Stimulated activated CD8-positive, alpha-beta memory T cell treated with anti-CD3 and anti-CD28 coated beads, Interleukin-2, amount 100 ng/mL, for 1 hour (primary cell): ENCODE measurements around the gene GSKIP.
"Not testable (repeated sequence)": the region's sequence is repeated elsewhere in the genome, so short reads cannot be mapped to it uniquely, and the experiment has no call there.

ENCODE experiments used
- DNase-seq, 2 donors: peaks; one replicate each; pipeline ENCODE4 v3.0.0-alpha.2; 2020; ENCODE audit warnings: low read depth in 2 of 2

The GSKIP gene, protein sequence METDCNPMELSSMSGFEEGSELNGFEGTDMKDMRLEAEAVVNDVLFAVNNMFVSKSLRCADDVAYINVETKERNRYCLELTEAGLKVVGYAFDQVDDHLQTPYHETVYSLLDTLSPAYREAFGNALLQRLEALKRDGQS

DNA sequence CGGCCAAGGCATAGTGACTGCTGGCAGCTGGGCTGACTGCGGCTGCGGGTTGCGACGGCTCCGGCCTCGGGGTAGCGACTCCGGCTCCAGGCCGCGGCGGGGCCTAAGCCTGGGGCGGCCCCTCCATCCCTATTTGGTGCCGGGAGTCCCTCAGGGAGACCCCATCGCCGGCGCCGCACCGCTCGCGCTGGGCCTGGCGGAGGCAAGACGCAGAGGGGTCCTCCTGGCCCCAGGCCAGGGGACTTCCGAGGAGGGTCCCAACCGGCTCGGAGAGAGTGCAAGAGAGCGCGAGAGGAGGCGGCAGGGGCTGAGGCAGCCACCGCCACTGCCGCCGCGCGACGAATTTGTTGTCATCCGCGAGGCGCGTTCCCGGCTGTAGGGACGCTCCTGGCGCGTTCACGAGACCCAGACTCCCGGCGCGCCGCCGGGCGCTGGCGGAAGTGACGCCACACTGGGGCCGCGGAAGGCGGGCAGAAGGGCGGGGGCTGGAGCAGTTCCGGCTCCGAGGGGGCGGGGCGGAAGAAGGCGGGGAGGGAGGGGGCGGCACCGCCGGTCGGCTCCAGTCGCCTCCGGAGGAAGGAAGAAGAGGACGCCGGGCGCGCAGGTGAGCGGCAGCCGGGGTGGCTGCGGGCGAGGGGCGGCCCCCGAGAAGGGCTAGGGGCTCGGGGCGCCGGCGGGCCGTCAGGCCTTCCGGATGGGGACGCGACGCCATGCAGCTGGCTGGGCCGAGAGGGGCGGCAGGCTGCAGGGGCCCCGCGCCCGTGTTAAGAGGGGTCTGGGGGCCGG lies at the start of gene GSKIP, which contains the start of gene ATG2B:
Gene GSKIP (plus strand): TSS at position 562 of the 786 bp plus-strand sequence. CDS start 18,722 bp downstream, outside the sequence.
Gene ATG2B (minus strand): TSS at position 377 of the 786 bp plus-strand sequence. CDS start 365 bp downstream, at position 12.
- peak; percentile 95 to 97 for DNase-seq

DNA sequence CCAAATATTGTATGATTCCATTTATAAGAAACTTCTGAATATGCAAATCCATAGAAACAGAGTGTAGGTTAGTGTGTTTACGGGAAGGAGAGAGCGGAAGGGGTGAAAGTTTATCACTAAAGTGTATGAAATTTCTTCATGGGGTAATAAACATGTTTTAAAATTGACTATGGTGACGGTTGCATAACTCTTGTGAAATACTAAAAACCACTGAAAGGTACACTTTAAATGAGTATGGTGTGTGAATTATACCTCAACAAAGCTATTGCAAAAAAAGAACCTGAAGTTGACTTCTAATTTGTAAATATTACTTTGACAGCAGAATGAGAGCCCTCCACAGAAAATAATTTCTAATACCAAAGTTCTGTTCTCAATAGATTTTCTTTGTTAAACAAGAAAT lies 47.2 kb upstream of the GSKIP start:
- DNase-seq = no peak

DNA sequence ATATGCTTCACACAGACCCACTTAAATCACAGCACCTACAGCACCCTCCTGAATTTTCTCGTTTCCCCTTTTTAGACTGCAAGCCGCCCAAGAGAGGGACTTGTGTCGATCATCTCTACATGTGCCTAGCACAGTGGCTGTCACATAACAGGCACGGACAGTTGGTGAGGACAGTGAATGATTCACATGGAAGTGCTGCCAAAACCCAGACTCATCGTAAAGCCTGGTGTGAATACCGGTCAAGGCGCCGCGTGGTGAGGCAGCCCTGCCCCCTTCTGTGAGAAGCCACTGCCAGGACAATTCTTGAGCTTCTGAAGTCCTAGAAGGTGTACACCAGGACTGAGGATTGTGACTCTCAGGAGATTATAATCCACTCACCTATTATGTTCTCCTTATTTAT lies 44.5 kb upstream of the GSKIP start:
- DNase-seq = no peak

DNA sequence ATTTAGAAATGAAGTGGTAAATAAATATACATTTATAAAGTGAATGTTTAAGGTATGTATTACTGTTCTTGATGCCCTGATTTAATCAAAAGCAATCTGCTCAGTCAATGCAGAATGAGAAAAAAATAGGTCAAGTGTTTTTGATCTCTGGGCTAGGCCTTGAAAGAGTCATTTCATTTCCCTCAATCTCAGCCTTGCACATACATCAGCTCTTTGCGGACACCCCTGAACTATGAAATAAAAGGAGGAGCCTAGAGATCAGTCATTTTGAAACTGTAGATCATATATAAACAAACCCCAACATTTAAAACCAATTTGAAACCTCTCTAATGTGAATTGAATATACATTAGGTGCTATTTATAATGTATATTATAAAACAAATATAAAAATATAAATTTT lies 42.7 kb upstream of the GSKIP start:
- DNase-seq = no peak

DNA sequence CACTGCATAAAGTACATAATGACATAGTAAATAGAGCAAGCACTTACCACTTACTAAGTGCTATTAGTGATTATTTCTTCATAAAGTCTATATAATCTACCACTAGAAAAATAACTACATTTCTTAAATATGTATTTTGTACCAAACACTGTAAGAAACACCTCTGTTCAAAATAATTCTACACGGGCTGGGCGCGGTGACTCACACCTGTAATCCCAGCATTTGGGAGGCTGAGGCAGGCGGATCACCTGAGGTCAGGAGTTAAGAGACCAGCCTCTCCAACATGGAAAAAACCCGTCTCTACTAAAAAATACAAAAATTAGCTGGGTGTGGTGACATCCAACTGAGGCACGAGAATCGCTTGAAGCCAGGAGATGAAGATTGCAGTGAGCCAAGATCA lies 39.1 kb upstream of the GSKIP start:
- DNase-seq = no peak

DNA sequence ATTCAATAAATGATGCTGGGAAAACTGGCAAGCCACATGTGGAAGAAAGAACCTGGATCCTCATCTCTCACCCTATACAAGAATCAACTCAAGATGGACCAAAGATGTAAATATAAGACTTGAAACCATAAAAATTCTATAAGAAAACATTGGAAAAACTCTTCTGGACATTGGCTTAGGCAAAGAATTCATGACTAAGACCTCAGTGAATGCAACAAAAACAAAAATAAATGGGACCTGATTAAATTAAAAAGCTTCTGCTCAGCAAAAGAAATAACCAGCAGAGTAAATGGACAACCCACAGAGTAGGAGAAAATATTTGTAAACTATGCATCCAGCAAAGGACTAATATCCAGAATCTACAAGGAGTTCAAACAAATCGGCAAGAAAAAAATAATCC lies 24.8 kb upstream of the GSKIP start:
- no peak for DNase-seq

DNA sequence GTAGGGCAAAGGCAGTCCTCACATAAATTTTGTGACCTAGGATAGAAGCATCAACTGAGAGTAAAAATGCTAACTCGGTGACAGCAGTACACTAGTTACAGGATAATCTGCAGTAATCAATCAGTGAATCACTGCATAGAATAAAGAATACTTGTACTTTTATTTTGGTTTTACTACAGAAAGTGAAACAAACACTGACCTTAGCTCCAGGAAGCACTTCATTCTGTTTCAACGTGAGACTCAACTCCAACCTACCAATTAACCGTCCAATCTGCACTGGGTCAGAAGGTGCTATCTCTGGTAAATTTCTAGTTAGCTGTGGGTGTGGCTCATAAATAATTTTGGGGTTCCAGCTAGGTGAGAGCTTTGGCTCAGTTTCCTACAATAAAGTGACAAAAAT lies 22.0 kb upstream of the GSKIP start:
- DNase-seq = no peak

DNA sequence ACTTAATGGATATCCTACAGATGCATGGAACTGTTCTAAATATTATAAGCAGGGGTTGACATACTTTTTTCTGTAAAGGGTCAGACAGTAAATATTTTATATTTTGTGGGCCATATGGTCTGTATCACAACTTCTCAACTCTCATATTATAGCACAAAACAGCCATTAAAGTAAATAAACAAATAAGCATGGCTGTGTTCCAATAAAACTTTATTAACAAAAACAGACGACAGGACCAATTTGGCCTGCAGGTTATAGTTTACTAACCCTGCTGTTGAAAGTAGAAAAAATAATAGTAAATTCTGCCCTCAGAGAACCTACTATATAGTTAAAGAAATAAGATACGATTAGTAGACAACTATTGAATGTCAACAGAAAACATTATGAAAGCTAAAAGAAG lies 17.7 kb upstream of the GSKIP start:
- no peak for DNase-seq

DNA sequence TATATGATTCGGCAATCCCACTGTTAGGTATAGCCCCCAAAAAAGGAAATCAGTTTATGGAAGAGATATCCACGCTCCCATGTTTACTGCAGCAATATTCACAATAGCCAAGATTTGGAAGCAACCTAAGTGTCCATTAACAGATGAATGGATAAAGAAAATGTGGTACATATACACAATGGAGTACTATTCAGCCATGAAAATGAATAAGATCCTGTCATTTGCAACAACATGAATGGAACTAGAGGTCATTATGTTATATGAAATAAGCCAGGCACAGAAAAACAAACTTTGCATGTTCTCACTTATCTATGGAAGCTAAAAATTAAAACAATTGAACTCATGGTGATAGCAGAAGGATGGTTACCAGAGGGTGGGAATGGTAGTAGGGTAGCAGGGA lies 15.4 kb upstream of the GSKIP start:
- DNase-seq = not testable (repeated sequence)

DNA sequence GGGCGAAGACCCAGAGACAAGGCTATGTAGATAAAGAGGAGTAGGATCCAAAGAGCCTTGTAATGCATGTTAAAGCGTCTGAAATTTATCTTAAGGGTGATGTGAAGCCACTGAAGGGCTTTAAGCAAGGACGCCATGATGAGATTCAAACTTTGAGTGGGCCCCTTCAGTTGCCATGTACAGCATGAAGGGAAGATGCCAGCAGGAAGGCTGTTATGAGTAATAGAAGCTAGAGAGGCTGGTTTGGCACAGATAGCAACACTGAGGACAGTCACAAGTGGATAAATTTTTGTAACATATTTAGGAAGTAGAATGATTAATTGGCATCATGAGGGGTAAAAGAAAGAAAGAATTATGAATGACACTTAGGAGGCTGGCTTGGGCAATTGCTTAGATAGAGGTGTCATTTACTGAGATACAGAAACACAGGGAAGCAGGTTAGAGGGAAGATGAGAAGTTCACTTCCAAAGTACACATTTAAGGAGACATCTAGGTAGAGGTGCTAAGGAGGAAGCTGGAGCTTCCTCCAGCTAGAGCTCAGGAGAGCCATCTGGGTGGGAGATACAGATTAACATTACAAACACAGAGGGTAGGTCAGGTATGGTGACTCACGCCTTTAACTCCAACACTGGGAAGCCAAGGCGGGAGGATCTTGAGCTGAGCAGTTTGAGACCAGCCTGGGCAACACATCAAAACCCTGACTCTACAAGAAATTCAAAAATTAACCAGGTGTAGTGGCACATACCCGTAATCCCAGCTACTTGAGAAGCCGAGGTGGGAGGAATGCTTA lies 13.8 kb upstream of the GSKIP start:
- DNase-seq = no peak

DNA sequence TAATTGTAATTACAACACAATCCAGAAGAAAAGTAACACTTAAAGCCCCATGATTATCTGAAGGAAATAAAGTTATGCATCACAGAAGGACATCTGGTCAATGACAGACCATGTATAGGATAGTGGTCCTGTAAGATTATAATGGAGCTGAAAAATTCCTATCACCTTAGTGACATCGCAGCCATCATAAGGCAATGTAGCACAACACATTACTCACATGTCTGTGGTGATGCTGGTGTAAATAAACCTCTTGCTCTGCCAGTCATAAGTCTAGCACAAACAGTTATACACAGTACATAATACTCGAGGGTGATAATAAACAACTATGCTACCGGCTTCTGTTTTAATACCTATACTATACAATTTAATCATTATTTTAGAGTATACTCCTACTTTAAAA lies 11.3 kb upstream of the GSKIP start:
- DNase-seq = no peak

DNA sequence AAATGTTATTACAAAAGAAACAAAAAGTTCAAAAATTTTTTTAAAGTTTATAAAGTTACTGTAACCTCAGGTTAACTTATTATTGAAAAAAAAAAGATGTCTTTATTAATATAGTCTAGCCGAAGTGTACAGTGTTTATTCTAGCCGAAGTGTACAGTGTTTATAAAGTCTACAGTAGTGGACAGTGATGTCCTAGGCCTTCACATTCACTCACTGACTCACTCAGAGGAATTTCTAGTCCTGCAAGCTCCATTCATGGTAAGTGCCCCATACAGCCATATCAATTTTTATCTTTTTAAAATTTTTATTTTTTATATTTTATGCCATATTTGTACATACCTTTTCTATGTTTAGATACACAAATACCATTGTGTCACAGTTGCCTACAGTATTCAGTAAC lies 10.6 kb upstream of the GSKIP start:
- DNase-seq = no peak

DNA sequence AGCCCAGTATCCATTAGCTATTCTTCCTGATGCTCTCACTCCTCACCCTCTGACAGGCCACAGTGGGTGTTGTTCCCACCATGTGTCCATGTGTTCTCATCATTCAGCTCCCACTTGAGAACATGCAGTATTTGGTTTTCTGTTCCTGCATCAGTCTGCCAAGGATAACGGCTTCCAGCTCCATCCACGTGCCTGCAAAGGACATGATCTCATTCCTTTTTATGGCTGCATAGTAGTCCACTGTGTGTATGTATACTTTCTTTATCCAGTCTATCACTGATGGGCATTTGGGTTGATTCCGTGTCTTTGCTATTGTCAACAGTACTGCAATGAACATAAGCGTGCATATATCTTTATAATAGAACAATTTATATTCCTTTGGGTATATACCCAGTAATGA lies 9.1 kb upstream of the GSKIP start:
- DNase-seq = no peak

DNA sequence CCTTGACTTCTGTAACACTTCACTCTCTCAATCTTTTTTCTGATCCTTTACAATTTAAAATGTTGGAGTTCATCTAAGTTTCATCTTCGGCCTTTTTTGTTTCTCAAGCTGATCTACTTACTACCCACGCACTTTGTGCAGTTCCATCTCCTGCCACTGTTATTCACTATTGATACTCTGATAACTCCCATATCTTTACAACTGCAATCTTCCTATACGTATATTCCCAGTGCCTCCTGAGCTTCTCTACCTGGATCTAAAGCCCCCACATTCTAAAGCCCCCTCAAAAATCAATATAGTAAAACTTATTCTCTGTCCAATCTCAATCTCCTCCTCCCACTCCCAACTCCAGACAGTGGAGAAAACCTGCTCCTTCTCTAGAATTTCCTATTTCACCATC lies 6.1 kb upstream of the GSKIP start:
- no peak for DNase-seq

DNA sequence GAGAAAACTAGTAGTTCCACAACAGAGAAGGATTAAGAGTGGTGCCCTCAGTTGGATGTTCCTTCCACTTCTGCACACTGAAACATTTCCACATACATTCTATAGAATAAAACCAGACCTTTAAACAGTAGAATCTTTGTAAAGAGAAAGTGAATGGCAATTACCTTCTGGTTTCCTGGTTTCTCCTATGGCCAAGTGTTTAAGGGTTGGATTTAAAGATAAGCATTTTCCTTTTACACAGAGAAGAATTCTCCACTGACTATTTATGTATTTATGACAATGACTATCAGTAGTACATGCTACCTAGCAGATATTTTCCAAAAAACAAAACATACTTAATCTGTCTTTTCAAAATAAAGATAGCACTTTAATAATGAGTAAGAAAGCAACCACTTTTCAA lies 3.4 kb upstream of the GSKIP start:
- DNase-seq = no peak

DNA sequence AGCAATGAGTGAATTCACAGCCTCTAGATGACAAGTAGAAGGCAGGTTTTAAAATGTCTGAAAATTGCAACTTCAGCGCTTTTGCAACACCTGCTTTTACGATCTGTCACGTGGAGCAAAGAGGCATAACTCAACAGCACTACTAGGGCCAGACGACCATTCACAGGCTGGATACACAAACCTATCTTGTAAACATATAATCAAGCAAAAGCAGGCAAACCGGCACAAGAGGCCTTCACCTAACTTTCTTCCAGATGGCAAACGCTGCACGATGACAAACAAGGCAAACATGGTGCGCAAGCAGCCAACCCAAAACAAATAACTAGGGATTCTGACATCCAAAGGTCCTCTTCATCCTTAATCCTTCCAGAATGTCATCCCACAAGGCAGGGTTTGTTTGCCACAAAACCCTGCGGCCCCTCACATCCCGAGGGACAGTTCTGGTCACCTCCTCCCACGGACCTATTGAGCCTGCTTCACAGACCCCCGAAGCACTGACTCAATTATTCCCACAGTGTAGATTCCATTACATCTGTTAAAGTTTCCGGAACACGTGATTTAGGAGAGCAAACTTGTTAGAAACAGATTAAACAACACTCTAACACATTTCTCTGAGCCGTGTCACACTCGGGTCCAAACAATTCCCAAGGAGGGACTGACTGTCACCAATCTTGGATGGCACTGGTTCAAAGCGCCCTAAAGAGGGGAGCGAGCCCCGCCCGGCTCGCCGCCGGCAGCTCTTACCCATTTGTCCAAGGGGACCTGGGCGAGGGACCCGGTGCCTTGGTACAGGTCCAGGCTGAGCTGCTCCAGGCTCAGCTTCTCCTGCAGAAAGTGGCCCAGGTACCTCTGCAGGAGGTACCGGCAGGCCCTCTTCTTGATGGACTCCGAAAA lies 1.0 kb upstream of the GSKIP start:
- DNase-seq = peak; percentile 6 to 13

DNA sequence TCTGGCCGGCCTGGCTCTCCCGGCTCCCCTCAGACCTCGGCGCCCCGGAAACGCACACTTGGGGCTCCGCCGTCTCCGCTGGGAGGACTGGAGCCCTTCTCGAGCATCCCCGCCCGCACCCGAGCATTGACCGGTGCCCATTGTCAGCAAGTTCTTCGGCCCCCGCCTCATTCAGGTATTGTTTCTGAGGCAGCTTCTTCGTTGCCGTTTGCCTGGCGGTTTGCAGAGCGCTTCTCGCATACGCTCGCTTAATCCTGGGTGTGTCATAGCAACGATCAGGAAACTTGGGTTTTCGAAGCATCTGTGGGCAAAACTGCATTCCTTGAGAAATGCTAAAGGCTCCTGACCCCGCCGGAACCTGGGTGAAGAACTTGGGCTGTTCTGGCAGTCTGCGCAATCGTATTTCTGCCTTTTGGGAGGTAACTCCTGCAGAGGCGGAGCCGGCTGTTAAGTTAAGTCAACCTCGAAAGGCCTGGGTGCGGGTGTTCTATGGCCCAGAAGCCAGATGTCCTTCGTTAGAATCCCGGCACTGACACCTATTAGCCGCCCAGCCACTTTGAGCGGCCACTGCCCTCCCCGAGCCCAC lies 518 bp downstream of the GSKIP start:
- peak in 1 of 2 donors; percentile 9 for DNase-seq

DNA sequence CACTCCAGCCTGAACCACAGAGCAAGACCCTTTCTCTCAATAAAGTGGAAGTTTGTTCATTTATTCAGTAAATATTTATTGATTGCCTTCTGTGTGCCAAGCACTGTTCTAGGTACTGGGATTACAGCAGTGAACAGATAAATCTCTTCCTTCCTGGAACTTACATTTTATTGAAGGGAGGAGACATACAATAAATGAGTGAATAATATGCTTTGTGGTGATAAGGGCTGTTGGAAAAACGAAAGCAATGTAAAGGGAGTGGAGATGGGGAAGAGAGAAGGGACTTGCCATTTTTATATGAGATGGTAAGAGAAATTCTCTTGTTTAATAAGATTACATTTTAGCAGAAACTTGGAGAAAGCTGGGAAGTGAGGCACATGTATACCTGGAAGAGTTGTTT lies 1.6 kb downstream of the GSKIP start:
- no peak for DNase-seq

DNA sequence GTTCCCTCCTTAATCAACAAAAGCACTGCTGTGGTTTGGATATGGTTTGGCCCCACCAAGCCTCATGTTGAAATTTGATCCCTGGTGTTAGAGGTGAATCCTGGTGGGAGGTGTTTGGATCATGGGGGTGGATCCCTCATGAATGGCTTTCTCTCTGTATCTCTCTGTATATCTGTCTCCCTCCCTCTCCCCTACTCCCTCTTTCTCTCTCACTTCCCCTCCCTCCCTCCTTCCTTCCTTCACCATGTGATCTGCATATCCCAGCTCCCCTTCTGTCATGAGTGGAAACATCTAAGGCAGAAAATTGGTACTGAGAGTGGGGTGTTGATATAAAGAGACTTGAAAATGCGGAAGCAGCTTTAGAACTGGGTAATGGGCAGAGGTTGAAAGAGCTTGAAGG lies 5.2 kb downstream of the GSKIP start:
- DNase-seq = no peak

DNA sequence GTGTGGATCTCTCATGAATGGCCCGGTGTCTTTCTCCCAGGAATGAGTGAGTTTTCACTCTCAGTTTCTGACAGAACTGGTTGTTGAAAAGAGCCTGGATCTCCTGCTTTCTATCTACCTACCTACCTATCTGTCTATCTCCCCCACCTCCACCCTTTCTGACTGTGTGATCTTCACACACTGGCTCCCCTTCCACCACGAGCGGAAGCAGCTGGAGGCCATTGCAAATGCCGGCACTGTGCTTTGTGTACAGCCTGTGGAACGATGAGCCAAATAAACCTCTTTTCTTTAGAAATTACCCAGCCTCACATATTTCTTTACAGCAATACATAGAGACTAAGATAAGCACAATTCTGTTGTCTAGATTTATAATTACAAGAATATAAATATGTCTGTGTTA lies 7.2 kb downstream of the GSKIP start:
- DNase-seq = no peak

DNA sequence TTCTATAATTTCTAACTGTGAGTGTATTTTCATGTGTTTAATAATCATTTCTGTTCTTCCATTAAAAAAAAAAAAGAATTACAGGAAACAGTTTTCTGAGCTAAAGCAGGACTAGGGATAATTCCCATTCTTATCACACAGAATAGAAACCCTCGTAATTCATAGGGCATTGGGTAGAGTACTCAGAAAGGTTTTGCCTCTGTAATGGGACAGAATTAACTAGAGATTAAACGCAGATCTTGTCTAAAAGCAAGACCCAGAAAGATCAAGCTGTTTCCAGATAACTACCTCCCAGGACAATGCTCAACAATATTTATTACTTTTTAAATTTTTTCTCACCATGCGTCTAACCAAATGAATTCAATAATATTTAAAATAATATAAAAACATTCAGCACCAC lies 10.2 kb downstream of the GSKIP start:
- no peak for DNase-seq
